HCT116 (cell line): ENCODE results near the gene ACSL3.

Experiments used
- EZH2 ChIP-seq: fragments of 200-600 bp; sonication (generic); IDR thresholded peaks from 2 replicates; pipeline ENCODE4 v1.6.1; 2017; ENCODE audit warnings: antibody characterized with exemption, mixed run types
- EZH2phosphoT487 ChIP-seq: fragments of 200-600 bp; IDR thresholded peaks from 2 replicates; pipeline ENCODE4 v1.6.1; 2018; ENCODE audit warnings: antibody characterized with exemption, borderline replicate concordance
- MAX ChIP-seq: IDR thresholded peaks from 2 replicates; pipeline ENCODE4 v1.6.1; 2012
- POLR2A ChIP-seq: IDR thresholded peaks from 2 replicates; pipeline ENCODE4 v1.7.0; 2011; ENCODE audit warnings: borderline replicate concordance; ENCODE audit not compliant: insufficient read depth, insufficient read length; ENCODE audit errors: extremely low read depth
- POLR2AphosphoS5 ChIP-seq: IDR thresholded peaks from 2 replicates; pipeline ENCODE4 v1.6.1; 2011; ENCODE audit warnings: mild to moderate bottlenecking, low read depth, low read length, moderate library complexity
- SIN3A ChIP-seq: IDR thresholded peaks from 2 replicates; pipeline ENCODE4 v1.6.1; 2012; ENCODE audit warnings: low read depth
- TCF7L2 ChIP-seq: IDR thresholded peaks from 2 replicates; pipeline ENCODE4 v1.7.0; 2011; ENCODE audit warnings: borderline replicate concordance, inconsistent platforms; ENCODE audit not compliant: insufficient read depth, insufficient read length; ENCODE audit errors: extremely low read depth
- YY1 ChIP-seq: IDR thresholded peaks from 2 replicates; pipeline ENCODE4 v1.6.1; 2011; ENCODE audit warnings: low read length, low read depth, moderate library complexity, mild to moderate bottlenecking; ENCODE audit not compliant: insufficient replicate concordance; ENCODE audit errors: extremely low read depth
- ZFX ChIP-seq: fragments of 450-650 bp; IDR thresholded peaks from 2 replicates; pipeline ENCODE4 v1.6.1; 2017
- TF ChIP-seq, protein P1 (sequence below), 3 experiments: fragments of 200-600 bp in 1 of 3; sonication (generic) in 1 of 3; IDR thresholded peaks in 2 of 3; conservative IDR thresholded peaks in 1 of 3; 2 replicates each; pipeline ENCODE4 v1.5.1; 2012 to 2017; ENCODE audit warnings: low read depth in 2 of 3, low read length in 2 of 3, antibody characterized with exemption in 1 of 3, borderline replicate concordance in 1 of 3, control low read depth in 1 of 3, mild to moderate bottlenecking in 1 of 3, mixed read lengths in 1 of 3, mixed run types in 1 of 3, moderate library complexity in 1 of 3; ENCODE audit not compliant: insufficient read depth in 1 of 3

DNA sequence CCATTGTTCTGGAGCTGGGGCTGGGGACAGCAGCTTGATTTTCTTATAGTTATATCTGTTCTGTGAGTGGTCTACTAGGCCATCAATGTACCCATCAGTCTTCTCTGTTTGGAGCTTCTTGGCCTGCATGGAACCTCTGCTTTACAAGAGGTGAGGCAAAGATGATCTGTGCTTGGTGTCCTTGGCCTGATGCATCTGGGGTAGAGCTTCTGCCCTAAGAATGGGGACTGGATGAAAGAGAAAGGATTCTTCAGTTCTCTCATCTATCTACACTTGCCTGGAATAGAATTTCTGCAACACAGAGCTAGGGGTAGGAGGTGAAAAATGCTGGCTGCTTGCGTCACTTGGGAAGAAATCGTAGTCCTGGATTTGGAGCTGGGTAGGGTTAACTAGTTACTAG is 46.2 kb downstream of the ACSL3 start:
- TF ChIP-seq POLR2A (no peak), MAX (no peak), EZH2 (no peak), EZH2phosphoT487 (no peak), YY1 (no peak), TCF7L2 (no peak), SIN3A (no peak), POLR2AphosphoS5 (no peak), ZFX (no peak)
- TF ChIP-seq, protein P1, sequence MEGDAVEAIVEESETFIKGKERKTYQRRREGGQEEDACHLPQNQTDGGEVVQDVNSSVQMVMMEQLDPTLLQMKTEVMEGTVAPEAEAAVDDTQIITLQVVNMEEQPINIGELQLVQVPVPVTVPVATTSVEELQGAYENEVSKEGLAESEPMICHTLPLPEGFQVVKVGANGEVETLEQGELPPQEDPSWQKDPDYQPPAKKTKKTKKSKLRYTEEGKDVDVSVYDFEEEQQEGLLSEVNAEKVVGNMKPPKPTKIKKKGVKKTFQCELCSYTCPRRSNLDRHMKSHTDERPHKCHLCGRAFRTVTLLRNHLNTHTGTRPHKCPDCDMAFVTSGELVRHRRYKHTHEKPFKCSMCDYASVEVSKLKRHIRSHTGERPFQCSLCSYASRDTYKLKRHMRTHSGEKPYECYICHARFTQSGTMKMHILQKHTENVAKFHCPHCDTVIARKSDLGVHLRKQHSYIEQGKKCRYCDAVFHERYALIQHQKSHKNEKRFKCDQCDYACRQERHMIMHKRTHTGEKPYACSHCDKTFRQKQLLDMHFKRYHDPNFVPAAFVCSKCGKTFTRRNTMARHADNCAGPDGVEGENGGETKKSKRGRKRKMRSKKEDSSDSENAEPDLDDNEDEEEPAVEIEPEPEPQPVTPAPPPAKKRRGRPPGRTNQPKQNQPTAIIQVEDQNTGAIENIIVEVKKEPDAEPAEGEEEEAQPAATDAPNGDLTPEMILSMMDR (IDR thresholded peaks at IDR 0.05 in 2 of 3, conservative IDR thresholded peaks at IDR 0.05 in 1 of 3; ENCODE audit: borderline replicate concordance in 1 of 3, insufficient read depth in 1 of 3, low read depth in 2 of 3, low read length in 2 of 3), result no peak
